Hindlimb muscle (tissue), 1 donor: ENCODE data around the gene CAMTA1. TPM values are rescaled to one million over a fixed set of nuclear protein-coding genes. Genes with fewer than 3 reads are reported as not detected.
"Not testable (repeated sequence)": the region's sequence is repeated elsewhere in the genome, so short reads cannot be mapped to it uniquely, and the experiment has no call there.

ENCODE experiments used
- DNase-seq: peaks from one replicate; pipeline ENCODE4 v3.0.0-alpha.2; 2013
- polyA plus RNA-seq: library from polyadenylated mRNA; unstranded; fragments of 120-200 nt; gene quantifications from one replicate; pipeline ENCODE4 v1.2.1, GENCODE V29; 2013; ENCODE audit not compliant: insufficient read length

The CAMTA1 gene
- polyA plus RNA-seq, 1 donor, result 39.5 TPM

DNA sequence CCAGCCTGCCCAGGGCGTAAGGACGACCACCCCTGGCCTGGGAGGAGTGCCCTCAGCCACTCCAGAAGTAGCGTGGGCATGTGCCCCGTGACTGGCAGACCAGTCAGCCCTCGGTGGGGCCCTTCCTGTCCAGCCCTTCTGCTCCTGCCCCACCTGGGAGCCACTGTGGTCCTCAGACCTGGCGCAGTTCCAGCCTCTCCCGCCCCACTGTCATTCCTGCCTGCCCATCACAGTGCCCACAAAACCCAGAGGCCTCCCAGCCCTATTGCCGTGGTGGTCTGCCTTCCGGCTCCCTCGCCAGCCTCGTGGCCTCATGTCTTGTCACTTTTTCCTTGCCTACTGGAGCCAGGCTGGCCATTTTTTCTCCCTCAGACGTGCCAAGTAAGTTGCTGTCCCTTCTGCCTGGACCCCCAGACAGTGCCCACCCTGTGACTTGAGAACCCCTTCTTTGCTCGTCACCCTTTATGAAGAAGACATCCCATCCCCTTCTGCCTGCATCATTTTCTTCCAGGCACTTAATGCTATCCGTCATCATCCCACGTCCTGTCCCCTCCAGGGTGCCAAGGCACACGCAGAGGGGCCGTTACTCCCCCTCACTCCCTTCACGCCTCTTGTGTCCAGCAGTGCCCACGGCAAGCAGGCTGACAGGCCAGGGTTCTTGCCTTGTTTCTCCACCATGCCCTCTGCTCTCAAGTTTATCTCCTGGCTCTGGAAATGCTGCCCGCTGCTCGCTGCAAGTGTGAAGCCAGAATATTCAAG is 122.6 kb downstream of the CAMTA1 start:
- DNase-seq, result no peak

DNA sequence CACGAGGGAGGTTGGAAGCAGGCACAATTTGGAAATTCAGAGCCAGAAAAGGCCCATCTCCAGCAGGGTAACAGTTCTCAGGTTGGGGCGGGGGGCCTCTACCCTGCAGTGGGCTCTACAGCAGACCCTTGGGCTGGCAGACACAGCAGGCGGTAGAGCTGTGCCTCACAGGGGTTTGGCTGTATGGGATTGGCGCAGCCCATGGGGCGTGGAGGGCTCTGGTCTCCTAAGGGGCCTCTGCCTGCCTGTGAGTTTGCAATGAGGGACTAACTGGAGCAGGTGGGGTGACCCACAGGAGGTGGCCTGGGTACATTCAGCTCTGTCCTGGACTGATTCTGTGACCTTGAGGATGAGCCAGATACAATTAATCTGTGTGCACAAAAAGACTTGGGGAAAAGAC is 124.1 kb downstream of the CAMTA1 start:
- DNase-seq, result no peak

DNA sequence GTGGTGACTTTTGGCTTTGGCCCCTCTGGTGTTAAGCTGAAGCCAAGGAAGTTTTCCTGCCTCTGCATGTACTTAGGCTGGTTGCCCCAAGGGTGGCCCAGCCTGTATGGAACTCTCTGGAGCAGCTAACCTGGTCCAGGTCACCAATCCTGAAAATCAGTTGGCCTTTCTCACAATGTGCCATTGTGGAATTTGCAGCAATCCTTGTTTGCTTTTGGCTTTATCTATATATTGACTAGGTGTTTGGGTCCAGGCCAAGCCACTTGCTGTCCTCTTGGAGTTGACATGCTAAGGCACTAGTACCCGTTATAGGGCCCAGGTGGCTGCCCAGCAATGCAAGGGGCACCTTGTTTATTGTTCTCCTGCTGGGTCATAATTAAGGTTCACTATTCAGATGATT is 124.6 kb downstream of the CAMTA1 start:
- no peak for DNase-seq

DNA sequence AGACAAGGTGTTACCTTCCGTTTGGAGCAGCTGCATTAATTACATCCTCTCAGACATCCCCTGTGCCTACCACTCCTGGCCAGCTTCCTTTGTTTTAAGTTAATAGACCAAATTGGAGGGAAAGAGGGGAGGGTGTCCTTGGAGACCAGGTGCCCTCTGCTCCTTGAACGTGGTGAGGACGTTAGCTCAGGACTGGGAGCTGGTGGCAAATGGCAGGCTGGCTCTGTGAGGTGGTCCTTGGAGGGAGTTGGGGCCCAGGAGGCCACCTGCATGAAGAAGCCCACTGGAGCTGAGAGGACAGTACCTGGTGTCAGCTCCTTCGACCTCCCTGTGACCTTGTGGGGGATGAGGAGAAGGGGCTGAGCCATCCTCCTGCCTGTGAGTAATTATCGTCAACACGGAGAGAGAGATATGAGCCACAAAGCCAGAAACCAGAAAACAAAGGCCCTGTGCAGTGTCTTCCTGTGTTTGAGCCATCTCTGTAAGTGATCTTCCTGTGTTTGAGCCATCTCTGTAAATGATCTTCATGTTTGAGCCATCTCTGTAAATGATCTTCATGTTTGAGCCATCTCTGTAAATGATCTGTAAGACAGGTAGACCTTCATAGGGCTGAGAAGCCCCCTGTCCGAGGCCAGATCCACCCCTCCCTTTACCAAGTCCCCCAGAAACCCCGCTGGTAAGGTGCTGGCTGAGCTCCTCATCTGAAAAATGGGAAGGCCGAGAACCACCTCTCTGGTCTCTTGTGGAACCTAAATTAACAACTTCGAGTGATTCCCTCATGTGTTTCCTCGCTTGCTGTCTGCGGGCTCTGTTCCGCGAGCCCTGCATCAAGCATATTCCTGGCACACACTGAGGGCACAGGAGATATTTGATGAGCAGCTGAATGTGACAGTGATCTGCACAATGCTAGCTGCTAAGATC is 126.0 kb downstream of the CAMTA1 start:
- DNase-seq, result no peak

DNA sequence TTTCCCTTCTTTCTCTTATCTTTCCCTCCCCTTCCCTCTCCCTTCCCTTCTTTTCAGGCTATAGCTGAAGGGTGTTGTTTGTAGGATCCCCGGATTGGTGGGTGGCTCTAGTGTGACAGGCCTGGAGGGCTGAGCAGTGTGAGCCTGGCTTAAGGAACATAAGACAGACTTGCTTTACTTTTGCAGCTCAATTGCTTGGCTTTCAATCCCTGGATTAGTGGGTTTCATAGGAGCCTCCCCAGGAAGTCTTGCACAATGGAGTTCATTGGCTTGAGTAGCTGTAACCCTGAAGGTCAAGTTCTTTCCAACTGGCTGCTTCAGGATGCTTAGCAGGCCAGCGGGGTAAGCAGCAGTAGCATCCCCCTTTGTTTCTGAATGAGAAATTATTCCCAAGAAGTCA is 126.7 kb downstream of the CAMTA1 start:
- no peak for DNase-seq

DNA sequence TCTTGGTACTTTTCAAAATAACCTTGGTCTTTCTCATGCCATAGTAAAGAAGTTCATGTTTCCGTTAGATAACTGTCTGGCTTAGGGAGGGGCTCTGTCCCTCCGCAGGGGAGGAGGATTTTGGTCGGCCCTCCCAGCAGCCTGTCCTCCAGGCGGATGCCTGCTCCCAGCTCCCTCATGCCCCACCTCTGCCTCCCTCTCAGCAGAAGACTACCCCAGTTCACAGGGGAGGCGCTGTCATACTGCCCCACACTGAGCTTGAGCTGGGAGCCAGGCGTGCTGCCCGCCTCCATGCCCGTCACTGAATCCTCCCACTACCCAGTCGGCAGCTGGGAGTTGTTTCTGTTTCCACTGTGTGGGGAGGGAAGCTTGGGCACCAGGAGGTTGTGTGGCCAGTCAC is 127.3 kb downstream of the CAMTA1 start:
- DNase-seq, result no peak

DNA sequence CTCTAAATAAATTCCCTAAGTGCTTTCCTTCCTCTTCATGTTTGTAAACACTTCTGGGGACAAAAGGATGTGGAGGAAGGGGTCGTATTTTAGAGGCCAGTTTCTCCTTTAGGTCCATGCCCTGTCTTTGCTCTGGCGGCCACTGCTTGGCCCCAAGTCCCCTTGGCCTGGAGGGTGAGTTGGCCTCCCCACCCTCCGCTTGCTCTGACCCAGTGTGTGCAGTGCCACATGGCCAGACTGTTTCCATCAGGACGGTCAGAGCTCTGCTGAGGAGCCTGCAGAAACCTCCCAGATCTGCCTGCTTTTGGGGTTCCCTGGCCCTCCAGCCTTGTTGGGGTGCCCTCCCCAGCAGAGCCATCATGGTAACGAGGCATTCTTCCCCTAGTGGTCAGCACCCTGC is 127.8 kb downstream of the CAMTA1 start:
- no peak for DNase-seq

DNA sequence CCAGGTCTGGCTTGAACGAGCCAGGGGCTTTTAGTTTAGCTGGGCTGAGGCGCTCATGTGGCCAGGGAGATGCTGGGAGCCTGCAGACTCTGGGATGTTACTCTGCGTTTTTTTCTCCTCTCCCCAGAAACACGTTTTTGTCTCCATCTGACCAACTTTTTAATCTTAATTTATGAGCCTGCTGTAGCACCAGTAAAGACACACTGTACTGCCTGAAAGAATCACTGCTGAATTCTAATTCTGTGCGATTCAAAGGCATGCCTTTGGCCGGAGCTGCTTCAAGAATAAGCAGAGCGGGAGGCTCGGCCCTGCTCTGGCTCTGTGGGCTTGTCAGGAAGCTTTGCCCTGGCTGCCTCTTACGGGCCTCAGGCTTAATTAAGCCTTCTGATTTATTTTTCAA is 129.5 kb downstream of the CAMTA1 start:
- DNase-seq, result no peak

DNA sequence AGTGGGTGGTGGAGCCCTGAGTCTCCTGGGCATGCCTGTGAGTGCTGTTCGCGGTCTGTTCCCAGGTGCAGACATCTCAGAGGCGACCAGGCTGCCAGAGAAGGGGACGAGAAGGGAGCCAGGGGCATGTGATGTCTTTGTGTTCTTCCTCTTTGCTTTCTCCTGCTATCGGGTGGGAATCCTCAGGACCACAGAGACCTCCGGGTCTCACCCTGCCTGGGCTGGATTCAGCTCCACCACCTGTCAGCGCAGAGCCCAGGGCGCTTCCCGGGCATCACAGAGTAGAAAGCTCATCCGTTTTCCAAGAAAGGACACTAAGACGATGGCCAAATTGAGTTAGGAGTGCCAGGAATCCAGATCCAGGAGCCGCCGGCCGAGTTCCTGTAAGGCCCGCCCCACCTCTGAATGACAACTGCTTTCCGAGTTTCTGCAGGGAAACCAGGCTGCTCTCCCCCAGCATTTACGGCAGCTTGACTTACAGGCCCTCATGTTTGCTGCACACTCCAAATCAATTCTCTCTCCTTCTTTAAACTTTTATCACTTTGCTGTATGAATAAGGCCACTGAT is 130.8 kb downstream of the CAMTA1 start:
- DNase-seq, result no peak

DNA sequence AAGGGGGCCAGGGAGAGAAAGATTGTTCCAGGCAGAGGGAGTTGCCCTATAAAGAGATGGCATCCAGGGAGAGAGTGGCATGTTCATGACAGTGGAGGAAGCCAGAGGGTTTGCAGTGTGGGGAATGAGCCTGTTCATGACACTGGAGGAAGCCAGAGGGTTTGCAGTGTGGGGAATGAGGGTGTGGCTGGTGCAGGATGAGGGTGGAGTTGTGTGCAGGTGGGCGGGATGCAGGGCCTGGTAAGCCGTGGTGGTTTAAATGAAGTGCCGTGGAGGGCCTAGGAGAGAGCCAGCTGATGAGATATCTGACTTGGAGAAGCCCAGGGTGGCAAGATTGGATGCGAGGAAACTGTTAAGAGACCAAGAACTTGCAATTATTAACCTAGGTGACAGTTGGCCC is 131.8 kb downstream of the CAMTA1 start:
- DNase-seq, result no peak

DNA sequence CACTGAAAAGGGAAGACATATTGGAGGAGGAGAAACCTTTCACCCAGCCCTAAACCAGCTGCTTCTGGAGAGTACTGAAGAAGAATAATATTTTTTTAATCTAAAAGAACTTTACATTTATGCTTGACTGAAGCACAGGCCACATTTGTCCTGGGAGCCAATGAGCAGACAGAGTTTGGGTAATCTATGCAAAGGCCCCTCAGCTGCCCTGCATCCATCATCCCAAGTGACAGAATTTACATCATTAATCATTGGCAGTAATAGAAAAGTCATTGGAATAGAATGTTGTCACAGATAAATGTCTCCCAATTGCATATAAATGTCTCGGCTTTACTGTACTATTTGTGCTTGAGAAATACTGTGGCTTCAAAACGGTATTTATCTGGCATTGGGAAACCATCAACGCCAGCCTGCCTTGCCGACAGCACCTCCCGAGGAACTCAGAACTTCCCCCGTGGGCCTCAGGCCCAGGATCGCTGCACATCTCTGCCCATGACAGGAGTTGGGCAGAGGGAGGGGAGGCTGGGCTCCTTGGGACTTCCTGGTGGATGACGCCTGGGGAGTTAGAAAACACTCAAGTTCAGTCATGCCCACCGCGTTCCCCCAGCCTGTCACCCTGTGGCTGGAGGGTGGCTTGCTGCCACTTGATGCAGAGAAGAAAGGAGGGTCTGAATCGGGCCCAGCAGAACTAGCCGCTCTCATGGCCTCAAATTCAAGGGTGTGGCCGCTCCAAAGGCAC is 133.1 kb downstream of the CAMTA1 start:
- no peak for DNase-seq

DNA sequence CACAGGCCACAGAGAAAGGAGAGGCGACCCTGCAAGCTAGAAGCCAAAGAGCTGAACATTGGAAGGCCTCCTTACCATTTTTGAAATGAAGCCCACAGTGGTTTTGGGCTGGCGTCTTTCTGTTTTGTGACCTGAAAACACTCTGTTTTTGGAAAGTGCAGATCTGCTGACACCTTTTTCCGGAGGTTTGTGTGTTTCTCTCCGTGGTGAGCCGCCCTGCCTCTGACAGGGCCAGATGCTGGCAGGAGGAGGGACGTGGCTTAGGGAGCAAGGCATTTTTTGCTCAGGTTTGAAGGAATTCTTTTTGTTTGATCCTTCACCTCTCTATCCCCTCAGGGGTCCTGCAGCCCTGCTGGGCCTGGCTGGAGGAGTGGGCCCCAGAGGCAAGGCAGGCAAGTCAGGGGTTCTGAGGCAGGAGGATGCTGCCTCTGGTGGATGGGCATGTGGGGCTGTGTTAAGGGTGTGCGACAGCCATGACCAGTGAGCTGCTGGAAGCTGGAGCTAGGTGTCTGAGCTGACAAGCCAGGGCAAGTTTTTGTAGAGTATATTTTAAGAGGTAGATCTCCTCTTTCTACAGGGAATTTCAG is 133.8 kb downstream of the CAMTA1 start:
- DNase-seq, result no peak

DNA sequence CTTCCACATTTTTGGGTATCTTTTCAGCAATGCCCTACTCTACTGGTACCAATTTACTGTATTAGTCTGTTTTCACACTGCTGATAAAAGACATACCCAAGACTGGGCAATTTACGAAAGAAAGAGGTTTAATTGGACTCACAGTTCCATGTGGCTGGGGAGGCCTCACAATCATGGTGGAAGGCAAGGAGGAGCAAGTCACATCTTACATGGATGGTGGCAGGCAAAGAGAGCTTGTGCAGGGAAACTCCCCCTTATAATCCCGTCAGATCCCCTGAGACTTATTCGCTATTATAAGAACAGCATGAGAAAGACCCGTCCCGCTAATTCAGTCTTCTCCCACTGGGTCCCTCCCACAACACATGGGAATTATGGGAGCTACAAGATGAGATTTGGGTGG is 136.3 kb downstream of the CAMTA1 start:
- DNase-seq, result not testable (repeated sequence)

DNA sequence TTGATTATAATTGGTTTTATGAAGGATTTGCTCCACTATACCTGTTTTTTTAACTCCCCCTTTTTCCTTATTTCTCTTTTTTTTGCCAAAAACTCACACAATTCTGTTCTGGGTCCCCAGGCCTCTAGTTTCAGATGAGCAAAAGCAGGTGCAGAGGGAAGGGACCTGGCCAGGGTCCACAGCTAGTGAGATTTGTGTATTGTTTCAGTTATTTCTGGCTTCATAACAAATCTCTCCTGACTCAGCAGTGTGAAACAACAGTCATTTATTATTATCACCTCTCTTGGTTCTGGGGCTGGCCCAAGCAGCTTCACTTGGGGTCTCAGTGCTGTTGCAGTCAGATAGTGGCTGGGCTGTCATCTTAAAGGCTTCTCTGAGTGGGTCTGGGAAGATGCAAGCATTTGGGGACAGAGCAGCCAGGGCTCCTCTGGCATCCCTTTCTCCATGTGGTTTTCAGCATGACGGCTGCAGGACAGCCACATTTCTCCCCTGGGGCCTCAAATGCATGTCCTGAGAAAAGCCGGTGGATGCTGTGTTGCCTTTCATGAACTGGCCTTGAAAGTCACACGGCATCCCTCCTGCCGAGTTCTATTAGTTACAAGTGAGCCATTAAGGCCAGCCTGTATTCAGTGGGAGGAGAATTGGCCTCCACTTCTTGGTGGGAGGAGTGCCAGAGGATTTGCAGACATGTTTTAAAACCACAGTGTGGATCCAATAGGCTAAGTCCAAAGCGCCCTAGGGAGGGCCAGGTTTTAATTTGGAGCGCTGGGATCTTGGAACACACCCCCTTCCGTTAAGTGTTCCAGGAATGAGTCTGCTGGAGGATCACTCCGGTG is 137.1 kb downstream of the CAMTA1 start:
- peak; percentile 87 for DNase-seq

DNA sequence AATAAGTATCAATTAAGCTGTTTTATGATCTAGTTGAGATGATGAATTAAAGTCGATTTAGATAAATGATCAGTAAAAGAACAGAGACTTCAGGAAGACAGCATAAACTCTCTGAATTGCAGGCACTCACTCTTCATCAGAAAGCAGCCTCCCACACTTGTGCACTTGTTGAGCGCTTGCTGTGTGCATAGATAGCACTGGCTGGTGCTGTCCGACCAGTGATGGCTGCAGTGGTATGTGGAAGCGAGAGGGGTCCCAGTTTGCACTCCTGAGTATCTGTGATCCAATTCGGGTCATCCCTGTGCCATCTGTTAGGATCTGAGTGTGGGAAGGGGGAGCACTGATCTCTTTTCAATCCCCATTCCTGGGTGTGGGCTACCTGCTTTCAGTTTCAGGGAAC is 137.8 kb downstream of the CAMTA1 start:
- no peak for DNase-seq

DNA sequence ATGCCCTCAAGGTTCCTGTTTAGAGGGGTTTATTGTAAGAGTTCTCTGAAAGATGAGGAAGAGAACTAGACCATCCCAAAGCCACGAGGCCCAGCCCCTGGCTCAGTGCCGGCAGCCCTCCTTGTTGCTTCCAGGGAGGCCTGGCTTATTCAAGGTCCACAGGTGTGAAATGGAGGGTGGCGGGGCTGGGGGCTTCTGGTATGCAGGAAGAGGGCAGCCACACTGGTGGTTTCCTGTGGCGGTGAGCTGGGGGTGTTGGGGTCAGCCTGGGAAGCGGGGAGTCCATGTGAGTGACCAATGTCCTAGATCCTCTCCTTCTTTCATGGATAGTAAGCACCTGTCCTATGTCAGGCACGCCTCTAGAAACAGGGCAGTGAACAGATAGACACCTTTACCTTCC is 138.2 kb downstream of the CAMTA1 start:
- no peak for DNase-seq

DNA sequence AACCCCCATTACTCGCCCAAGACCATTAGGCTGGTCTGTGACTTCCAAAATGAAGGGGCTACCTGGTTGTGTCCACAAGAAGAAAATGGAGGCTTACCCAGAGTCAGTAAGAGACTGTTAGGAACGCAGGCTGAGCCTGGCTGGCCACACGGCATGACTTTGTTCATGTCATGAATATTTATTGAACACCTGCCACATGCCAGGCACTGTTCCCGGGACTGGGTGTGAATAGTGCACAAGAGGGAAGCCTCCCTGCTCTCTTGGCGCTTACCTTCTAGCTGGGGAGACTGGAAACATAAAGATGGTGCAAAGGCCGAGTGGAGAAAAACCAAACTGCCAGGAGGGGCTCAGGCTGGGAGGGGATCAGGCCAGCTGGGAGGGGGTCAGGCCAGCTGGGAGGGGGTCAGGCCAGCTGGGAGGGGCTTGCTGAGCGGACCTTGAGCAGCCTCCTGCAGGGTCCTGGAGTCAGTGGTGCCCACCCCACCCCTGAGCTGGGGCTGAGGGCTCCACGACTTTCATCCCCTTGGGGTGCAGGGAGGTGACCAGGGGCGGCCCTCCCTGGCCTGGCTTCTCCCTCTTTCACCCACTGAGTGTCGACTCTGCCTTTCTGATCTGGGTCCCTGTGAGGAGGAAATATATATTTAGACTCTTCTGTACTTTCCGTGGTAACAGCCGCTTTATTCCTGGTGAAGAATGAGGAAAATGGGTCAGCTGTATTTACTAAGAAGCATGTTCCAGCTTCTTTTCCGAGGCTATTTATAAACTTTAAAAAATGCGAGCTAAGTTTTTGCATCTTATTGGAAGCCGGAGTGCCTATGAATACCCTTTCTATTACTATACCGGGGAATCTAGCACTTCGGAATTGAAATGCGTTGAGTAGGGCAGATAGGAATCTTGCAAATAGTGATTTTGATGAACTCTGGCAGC is 139.0 kb downstream of the CAMTA1 start:
- DNase-seq, result peak; percentile 51

DNA sequence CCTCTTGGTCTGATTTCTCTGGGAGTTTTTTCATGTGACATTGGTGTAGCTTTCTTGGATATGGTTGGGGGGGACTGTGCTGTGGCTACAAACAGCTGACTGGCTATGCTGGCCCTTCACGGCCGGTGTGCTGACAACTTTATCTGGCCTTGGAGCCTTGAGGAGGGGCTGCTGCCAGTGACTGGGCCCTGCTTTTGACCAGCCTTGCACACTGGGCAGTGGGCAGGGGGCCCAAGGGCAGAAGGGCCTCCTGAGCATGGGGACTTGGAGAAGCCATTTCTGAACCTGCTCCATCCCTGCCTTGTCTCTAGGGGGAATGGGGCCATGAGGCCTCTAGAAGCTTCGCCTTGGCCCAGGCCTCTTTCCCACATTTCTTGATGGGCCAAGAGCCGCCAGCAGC is 139.6 kb downstream of the CAMTA1 start:
- no peak for DNase-seq

DNA sequence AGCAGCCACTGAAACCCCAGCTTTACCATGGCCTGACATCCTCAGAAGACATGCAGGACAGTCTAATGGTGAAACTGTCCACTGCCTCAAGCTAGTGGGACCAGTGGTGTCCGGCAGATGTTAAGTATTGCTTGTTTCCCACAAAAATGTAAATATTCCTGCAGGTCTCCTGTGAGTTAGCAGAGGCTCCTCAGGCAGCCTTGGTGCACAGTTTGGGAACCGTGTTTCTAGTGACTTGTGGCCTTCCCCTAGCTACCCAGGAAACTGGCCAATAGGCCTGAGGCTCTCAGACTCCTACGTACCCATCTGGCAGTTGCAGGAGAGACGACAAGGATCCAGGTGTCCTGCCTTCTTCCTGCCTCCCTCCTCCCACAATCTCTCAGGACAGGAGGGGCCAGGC is 142.4 kb downstream of the CAMTA1 start:
- DNase-seq, result no peak
